Subcutaneous abdominal adipose tissue (tissue), 5 donors: Measurements from ENCODE around the gene DGKZ.

ENCODE experiments used
- H3K27ac ChIP-seq: one replicate; pipeline ENCODE4 v1.7.0; 2013; ENCODE audit warnings: low read depth, mild to moderate bottlenecking, inconsistent platforms, low read length, moderate library complexity
- H3K27me3 ChIP-seq, 5 donors: one replicate each; pipeline ENCODE4 v1.7.0; 2013; ENCODE audit warnings: low read length in 5 of 5, inconsistent platforms in 1 of 5; ENCODE audit not compliant: control insufficient read depth in 5 of 5, insufficient read depth in 4 of 5
- H3K36me3 ChIP-seq, 5 donors: one replicate each; pipeline ENCODE4 v1.7.0; 2013; ENCODE audit warnings: low read length in 5 of 5; ENCODE audit not compliant: control insufficient read depth in 5 of 5, insufficient read depth in 5 of 5
- H3K4me1 ChIP-seq, 5 donors: one replicate each; pipeline ENCODE4 v1.7.0; 2013; ENCODE audit warnings: low read length in 5 of 5, mild to moderate bottlenecking in 3 of 5, moderate library complexity in 1 of 5; ENCODE audit not compliant: control insufficient read depth in 5 of 5, insufficient read depth in 5 of 5
- H3K4me3 ChIP-seq, 5 donors: one replicate each; pipeline ENCODE4 v1.7.0; 2013; ENCODE audit warnings: low read length in 5 of 5, low read depth in 1 of 5
- H3K9ac ChIP-seq, 5 donors: one replicate each; pipeline ENCODE4 v1.7.0; 2013; ENCODE audit warnings: low read length in 5 of 5, mild to moderate bottlenecking in 4 of 5, moderate library complexity in 3 of 5
- H3K9me3 ChIP-seq, 5 donors: one replicate each; pipeline ENCODE4 v1.7.0; 2013; ENCODE audit warnings: low read length in 5 of 5; ENCODE audit not compliant: control insufficient read depth in 5 of 5
- donor health status: healthy.
- donor health status: healthy.
- donor health status: healthy.
- donor health status: healthy.
- donor health status: healthy.

Gene DGKZ

DNA sequence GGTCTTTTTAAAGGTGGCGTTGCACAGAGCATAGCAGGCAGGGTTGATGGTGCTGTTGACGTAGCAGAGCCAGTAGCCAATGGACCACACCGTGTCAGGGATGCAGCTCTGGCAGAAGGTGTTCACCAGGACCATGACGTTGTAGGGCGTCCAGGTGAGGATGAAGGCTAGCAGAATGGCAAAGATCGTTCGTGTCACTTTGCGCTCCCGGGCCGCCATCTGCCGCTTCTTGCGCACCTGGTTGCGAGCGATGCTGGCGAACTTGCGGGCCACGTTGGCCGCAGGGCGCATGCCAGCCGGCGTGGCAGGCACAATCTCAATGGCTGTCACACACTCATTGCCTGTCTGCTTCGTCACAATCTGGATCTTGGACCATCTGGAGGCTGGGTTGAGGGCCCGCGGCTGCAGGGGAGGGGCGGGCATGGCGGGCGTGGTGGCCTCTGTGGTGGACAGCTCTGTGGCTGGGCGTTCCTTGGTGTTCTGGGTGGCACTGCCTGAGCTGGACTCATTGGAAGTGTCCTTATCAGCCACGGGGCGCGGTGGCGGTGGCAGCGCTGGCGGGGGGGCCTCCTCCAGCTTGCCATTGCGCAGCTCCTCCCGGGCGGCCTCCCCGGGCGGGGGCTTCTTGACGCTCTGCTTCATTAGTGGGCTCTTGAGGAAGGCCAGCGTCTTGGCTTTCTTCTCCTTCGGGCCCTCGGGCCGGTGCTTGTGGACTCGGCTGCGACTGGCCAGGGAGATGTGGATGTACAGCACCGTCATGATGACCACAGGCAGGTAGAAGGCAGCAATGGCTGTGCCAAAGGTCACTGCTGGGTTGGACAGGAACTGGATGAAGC lies 38.1 kb downstream of the DGKZ start:
- Histone ChIP-seq H3K4me1 (peaks cover 0 to 36% (median 30%) of the 10 kb centered on the region in 5 donors), H3K27ac (no peak overlapping the region), H3K9ac (no peak overlapping the region), H3K36me3 (no peaks in the 10 kb centered on the region), H3K27me3 (peaks cover 31 to 59% (median 46%) of the 10 kb centered on the region in 5 donors), H3K9me3 (no peaks in the 10 kb centered on the region), H3K4me3 (no peak overlapping the region)

DNA sequence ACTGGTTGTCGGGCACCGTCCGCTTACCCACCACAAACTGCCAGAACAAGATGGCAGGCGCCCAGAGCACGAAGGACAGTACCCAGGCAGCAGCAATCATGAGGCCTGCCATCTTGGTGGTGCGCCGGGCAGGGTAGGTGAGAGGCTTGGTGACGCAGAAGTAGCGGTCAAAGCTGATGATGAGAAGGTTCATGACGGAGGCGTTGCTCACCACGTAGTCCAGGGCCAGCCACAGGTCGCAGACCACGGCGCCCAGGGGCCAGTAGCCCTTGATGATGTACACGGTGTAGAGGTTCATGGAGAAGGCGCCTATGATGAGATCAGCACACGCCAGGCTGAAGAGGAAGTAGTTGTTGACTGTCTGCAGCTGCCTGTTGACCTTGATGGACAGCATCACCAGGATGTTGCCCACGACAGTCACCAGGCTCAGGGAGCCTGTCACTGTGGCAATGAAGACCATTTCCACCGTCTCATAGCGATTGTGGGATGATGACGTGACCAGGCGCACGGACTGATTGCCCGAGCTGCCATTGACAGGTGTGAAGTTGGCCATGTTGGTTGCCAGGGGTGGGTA lies 38.8 kb downstream of the DGKZ start:
- peaks cover 36 to 64% (median 51%) of the 10 kb centered on the region in 5 donors for H3K27me3 ChIP-seq
- H3K9me3 ChIP-seq = no peaks in the 10 kb centered on the region
- H3K4me3 ChIP-seq = no peak overlapping the region
- no peak overlapping the region for H3K9ac ChIP-seq
- no peak overlapping the region for H3K27ac ChIP-seq
- H3K4me1 ChIP-seq = peaks cover 0 to 37% (median 30%) of the 10 kb centered on the region in 5 donors
- H3K36me3 ChIP-seq = no peaks in the 10 kb centered on the region

DNA sequence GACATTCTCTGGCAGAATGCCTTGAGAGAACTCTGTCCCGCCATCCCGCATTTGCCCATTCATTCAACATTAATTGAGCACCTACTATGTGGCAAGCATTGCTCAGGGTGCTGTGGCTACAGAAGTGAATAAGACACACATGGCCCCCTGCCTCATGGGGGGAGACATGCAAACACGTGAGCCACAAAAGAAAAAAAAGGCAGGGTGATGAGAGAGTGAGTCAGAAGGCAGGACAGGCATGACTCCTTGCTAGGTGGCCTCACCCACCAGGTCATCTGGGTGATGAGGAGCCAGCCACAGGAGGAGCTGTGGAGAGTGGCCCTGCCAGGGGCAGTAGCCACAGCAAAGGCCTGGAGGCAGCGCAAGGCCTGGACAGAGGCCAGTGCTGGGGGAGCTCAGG lies 39.4 kb downstream of the DGKZ start:
- Histone ChIP-seq H3K27me3 (peaks cover 36 to 64% (median 51%) of the 10 kb centered on the region in 5 donors), H3K27ac (no peak overlapping the region), H3K36me3 (no peaks in the 10 kb centered on the region), H3K9me3 (no peaks in the 10 kb centered on the region), H3K4me3 (no peak overlapping the region), H3K4me1 (peaks cover 0 to 38% (median 33%) of the 10 kb centered on the region in 5 donors), H3K9ac (no peak overlapping the region)

DNA sequence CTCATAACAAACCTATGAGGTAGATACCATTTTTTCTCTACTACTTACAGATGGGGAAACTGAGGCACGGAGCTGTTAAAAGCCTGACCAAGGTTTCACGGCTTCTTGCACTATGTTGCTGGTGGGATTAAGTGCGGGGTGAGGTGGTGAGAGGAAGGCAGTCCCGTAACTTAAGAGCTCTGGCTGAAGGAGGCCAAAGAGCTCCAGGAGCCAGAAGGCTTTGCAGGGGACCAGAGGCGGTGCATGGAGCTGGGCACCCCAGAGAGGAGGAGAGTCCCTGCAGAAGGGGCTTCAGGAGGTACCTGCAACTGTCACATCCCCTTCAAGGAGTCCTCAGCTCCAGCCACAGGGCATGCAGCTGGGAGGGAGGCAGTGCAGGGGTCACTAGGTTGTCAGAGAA lies 40.2 kb downstream of the DGKZ start:
- Histone ChIP-seq H3K36me3 (no peaks in the 10 kb centered on the region), H3K4me3 (no peak overlapping the region), H3K9ac (no peak overlapping the region), H3K9me3 (no peaks in the 10 kb centered on the region), H3K4me1 (peaks cover 0 to 38% (median 31%) of the 10 kb centered on the region in 5 donors), H3K27me3 (peaks cover 30 to 59% (median 44%) of the 10 kb centered on the region in 5 donors), H3K27ac (no peak overlapping the region)

DNA sequence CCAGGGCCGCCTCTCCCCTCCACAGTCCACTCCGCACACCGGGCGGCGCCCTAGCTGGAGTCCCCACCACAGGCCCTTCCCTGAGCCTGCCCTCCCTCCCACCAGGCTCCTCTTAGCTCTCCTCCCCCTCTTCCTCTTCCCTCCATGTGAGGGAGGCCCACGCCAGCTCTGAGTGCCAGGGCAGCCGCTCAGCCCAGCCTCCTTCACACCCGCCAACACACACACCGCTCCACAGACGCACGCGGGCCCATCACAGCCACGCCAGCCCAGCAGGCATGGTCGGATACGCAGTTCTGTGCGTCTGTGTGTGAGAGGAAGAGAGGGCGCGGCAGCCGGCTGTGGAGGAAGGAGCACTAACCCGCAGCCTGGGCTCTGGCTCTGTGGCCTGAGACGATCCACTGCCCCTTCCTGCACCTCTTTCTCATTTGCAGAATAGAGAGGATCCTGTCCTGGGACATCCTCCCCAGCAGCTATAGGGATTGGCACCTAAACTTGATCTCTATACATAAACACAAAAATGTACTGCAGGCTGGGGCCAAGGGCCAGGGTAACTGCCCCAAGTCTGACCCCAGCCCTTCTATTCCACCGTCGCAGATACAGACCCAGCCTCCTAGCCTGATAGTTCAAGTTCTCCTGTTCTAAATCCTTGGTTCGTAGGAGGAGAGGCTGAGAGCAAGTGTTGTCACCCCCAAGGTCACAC lies 40.8 kb downstream of the DGKZ start:
- H3K27ac ChIP-seq = no peak overlapping the region
- H3K9me3 ChIP-seq = no peaks in the 10 kb centered on the region
- H3K27me3 ChIP-seq = peaks cover 28 to 57% (median 43%) of the 10 kb centered on the region in 5 donors
- H3K36me3 ChIP-seq = no peaks in the 10 kb centered on the region
- H3K4me1 ChIP-seq = peaks cover 0 to 40% (median 34%) of the 10 kb centered on the region in 5 donors
- H3K4me3 ChIP-seq = no peak overlapping the region
- no peak overlapping the region for H3K9ac ChIP-seq

DNA sequence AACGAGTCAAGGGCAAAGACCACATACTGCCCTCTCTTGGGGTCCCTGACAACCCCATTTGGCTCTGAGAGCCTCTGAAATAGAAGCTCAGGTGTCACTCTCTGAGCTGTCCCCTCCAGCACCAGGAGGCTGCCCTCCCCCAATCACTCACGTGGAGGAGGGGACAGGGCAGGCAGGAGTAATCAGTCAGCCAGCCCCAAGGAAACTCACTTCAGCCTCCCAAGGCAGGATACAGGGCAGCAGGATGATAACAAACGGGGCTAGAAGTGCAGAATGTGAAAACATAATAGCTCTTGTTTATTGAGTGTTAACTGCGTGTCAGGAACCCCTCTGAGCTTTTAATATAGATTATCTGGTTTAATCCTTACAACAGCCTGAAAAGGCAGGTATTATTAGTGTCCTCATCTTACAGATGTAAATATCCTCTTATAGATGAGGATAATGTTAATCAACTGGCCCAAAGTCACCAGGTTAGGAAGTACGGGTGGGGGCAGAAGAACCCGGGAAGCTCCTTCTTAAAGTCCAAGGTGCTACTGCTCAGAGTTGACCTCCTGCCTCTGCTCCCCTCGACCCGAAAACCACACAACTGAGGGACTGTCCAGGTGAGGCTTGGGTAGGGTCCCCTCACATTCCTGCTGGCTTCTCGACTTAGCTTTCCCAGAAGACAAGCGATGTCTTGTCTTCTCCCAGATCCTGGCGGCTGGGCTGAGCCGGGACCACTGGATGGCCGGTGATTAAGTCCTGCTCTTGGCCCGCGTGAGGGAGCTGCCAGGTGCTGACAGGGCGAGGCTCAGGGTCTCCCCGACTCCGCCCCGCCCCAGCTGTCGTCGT lies 41.6 kb downstream of the DGKZ start:
- Histone ChIP-seq H3K27ac (no peak overlapping the region), H3K4me1 (peaks cover 0 to 42% (median 35%) of the 10 kb centered on the region in 5 donors), H3K36me3 (no peaks in the 10 kb centered on the region), H3K4me3 (peak overlapping the region in 1 of 5 donors; percentile 72), H3K9ac (no peak overlapping the region), H3K27me3 (peaks cover 28 to 56% (median 43%) of the 10 kb centered on the region in 5 donors), H3K9me3 (no peaks in the 10 kb centered on the region)

DNA sequence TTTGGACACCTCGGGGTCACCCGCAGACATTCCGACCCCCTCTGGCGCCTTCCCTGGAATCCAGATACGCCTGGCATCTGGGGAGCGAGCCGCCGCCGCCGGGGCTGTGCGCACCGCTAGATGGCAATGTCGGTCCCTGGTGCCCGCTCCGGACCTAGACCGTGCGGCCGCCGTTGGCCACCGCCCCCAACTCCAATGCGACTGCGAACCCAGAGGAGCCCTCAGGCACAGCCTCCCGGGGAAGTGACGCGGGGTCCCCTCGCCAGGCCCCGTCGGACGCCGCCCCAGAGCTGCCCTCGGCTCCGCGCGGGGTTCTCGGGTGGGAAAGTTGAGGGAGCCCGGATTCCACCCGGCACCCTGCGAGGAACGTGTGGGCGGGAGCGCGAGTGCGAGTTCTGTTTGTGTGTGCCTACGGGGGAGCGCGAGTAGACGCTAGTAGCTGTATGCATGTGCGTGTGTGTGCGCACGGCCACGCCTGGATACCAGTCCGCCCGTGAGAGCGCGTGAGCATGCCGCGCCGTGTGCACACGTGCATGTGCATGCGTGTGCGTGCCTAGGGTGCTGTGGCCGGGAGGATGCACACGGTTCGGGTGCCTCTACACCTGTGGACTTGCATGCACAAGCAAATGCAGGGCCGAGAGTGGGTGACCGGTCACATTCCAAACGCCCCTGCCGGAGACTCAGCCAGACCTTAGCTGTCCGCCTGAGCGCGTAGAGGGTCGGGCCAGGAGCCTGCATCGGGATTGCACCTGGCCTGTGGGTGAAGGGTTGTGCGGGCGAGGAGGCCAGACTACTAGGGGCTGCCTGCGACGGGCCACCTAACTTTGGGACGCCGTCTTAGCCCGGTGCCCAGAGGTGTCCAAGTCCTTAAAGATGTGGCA lies 42.4 kb downstream of the DGKZ start:
- H3K27me3 ChIP-seq = peaks cover 28 to 53% (median 43%) of the 10 kb centered on the region in 5 donors
- peaks cover 0 to 42% (median 35%) of the 10 kb centered on the region in 5 donors for H3K4me1 ChIP-seq
- H3K36me3 ChIP-seq = no peaks in the 10 kb centered on the region
- H3K27ac ChIP-seq = no peak overlapping the region
- H3K4me3 ChIP-seq = peak overlapping the region in 4 of 5 donors; percentile 51 to 72 (median 63)
- H3K9ac ChIP-seq = no peak overlapping the region
- H3K9me3 ChIP-seq = no peaks in the 10 kb centered on the region

DNA sequence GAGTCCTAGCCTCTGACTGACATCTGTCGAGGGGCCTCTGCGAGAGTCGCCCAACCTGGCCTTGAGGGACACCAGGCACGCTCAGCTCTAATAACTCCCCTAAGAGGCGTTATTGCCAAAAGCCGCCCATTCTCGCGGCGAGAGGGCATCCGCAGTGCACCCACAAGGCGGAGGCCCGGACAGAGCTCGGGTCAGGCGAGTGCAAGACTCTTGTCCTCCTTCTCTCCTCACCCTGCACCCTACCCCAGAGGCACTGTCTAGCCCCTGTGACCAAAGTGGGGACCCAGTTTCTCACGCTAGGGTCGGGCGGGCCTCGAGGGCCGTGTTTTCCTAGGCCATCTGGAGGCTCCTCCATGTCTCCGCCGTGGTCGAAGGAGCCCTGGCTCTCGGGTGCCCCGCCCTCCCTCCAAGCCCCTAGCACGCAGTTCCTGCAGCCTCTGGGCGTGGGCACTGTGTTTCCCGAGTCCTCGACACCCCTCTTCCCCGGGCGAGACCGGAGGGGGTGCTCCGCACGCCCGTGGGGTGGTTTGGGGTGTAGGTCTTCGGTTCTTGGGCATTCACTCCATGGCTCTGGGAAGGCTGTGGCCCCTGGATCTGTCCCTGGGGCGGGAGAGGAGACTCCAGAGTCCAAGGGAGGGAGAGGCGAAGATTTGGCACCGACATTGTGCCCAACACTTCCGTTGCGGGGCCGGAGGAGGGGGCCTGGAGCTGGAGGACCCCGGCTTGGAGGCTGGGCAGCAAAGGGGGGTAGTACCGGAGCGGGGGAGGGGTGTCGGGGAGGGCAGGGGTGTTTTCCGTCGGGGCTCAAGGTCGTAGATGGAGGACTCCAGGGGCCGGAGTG lies 43.3 kb downstream of the DGKZ start:
- no peaks in the 10 kb centered on the region for H3K9me3 ChIP-seq
- H3K27ac ChIP-seq = no peak overlapping the region
- H3K27me3 ChIP-seq = peaks cover 28 to 46% (median 43%) of the 10 kb centered on the region in 5 donors
- peak overlapping the region in 2 of 5 donors; percentile 12 to 72 for H3K4me3 ChIP-seq
- no peaks in the 10 kb centered on the region for H3K36me3 ChIP-seq
- peaks cover 0 to 42% (median 35%) of the 10 kb centered on the region in 5 donors for H3K4me1 ChIP-seq
- H3K9ac ChIP-seq = no peak overlapping the region
